Ishikawa (cell line): Measurements from ENCODE around the gene BRS3.

Source experiments
- CEBPB ChIP-seq: IDR thresholded peaks from 2 replicates; pipeline ENCODE4 v1.6.1; 2012
- CREB1 ChIP-seq: IDR thresholded peaks from 2 replicates; pipeline ENCODE4 v1.6.1; 2012; ENCODE audit warnings: low read depth
- EGR1 ChIP-seq: IDR thresholded peaks from 2 replicates; pipeline ENCODE4 v1.6.1; 2012
- EP300 ChIP-seq: IDR thresholded peaks from 2 replicates; pipeline ENCODE4 v1.6.1; 2012; ENCODE audit warnings: borderline replicate concordance
- FOXM1 ChIP-seq: IDR thresholded peaks from 2 replicates; pipeline ENCODE4 v1.6.1; 2012; ENCODE audit warnings: low read depth, borderline replicate concordance
- MAX ChIP-seq: IDR thresholded peaks from 2 replicates; pipeline ENCODE4 v1.6.1; 2012
- RAD21 ChIP-seq: IDR thresholded peaks from 2 replicates; pipeline ENCODE4 v1.6.1; 2012; ENCODE audit warnings: low read depth
- REST ChIP-seq: IDR thresholded peaks from 2 replicates; pipeline ENCODE4 v1.6.1; 2012; ENCODE audit warnings: low read depth, mild to moderate bottlenecking
- TAF1 ChIP-seq: IDR thresholded peaks from 2 replicates; pipeline ENCODE4 v1.6.1; 2012; ENCODE audit warnings: low read depth, mild to moderate bottlenecking
- TEAD4 ChIP-seq: IDR thresholded peaks from 2 replicates; pipeline ENCODE4 v1.6.1; 2012
- ZBTB7A ChIP-seq: IDR thresholded peaks from 2 replicates; pipeline ENCODE4 v1.6.1; 2012; ENCODE audit warnings: low read depth

- no peak for TF ChIP-seq EGR1
- no peak for TF ChIP-seq TAF1
- no peak for TF ChIP-seq REST
- no peak for TF ChIP-seq MAX
- no peak for TF ChIP-seq ZBTB7A
- TF ChIP-seq TEAD4, result no peak
- no peak for TF ChIP-seq RAD21
- no peak for TF ChIP-seq CREB1
- no peak for TF ChIP-seq EP300
- TF ChIP-seq FOXM1, result no peak
- TF ChIP-seq CEBPB, result no peak
Observed at GRCh38 chrX:136540226-136540625, 52.5 kb downstream of the BRS3 start.
